Hepatocyte (in vitro differentiated cells): ENCODE data around the gene FCRLA. TPM values are rescaled to one million over a fixed set of nuclear protein-coding genes. Genes with fewer than 3 reads are reported as not detected.

Experiments
- DNase-seq: peaks from one replicate; pipeline ENCODE4 v3.0.0-alpha.2; 2016; ENCODE audit warnings: low spot score
- H2AFZ ChIP-seq: fragments of 200-600 bp; sonication (generic); 2 replicates; pipeline ENCODE4 v1.6.0; 2016; ENCODE audit warnings: antibody characterized with exemption, mild to moderate bottlenecking
- H3K27ac ChIP-seq: fragments of 200-600 bp; sonication (generic); 2 replicates; pipeline ENCODE4 v1.5.1; 2016; ENCODE audit warnings: mild to moderate bottlenecking
- H3K27me3 ChIP-seq: fragments of 200-600 bp; sonication (generic); 2 replicates; pipeline ENCODE4 v1.6.1; 2016
- H3K36me3 ChIP-seq: fragments of 200-600 bp; sonication (generic); replicated peaks from 2 replicates; pipeline ENCODE4 v1.5.1; 2016; ENCODE audit warnings: low read depth; ENCODE audit not compliant: insufficient read depth
- H3K4me1 ChIP-seq: fragments of 200-600 bp; sonication (generic); 2 replicates; pipeline ENCODE4 v1.5.1; 2016; ENCODE audit warnings: mild to moderate bottlenecking, moderate library complexity; ENCODE audit not compliant: insufficient read depth
- H3K4me2 ChIP-seq: fragments of 200-600 bp; sonication (generic); 2 replicates; pipeline ENCODE4 v1.6.0; 2016
- H3K4me3 ChIP-seq: fragments of 200-600 bp; sonication (generic); 2 replicates; pipeline ENCODE4 v1.5.1; 2016; ENCODE audit warnings: mild to moderate bottlenecking
- H3K79me2 ChIP-seq: fragments of 200-600 bp; sonication (generic); 2 replicates; pipeline ENCODE4 v1.6.0; 2017; ENCODE audit warnings: mild to moderate bottlenecking
- H3K9me2 ChIP-seq: fragments of 200-600 bp; sonication (generic); replicated peaks from 2 replicates; pipeline ENCODE4 v1.6.0; 2017; ENCODE audit warnings: mild to moderate bottlenecking; ENCODE audit not compliant: insufficient read depth
- H3K9me3 ChIP-seq: fragments of 200-600 bp; sonication (generic); 2 replicates; pipeline ENCODE4 v1.5.1; 2016; ENCODE audit warnings: low read depth, mild to moderate bottlenecking
- H4K20me1 ChIP-seq: fragments of 200-600 bp; sonication (generic); 2 replicates; pipeline ENCODE4 v1.6.0; 2016; ENCODE audit warnings: mild to moderate bottlenecking; ENCODE audit not compliant: insufficient read depth, poor library complexity, severe bottlenecking
- EZH2 ChIP-seq: fragments of 200-600 bp; sonication (generic); IDR thresholded peaks from 2 replicates; pipeline ENCODE4 v1.6.1; 2016; ENCODE audit warnings: antibody characterized with exemption, mild to moderate bottlenecking, borderline replicate concordance
- EZH2phosphoT487 ChIP-seq: fragments of 200-600 bp; sonication (generic); IDR thresholded peaks from one replicate; pipeline ENCODE4 v1.6.1; 2018; ENCODE audit warnings: antibody characterized with exemption, mild to moderate bottlenecking, low read depth, moderate library complexity; ENCODE audit not compliant: unreplicated experiment, severe bottlenecking
- WGBS: methylation state at CpG from one replicate; pipeline ENCODE4 v1.1.6; 2016; ENCODE audit warnings: low lambda C conversion rate; ENCODE audit errors: missing lambda C conversion rate; 5-methylcytosine and 5-hydroxymethylcytosine counted together
- polyA plus RNA-seq: library from polyadenylated mRNA; unstranded; fragments of >200 nt; fragmentation: Nextera tagmentation; extraction: Ambion mirVana; gene quantifications from 2 replicates; pipeline ENCODE4 v1.2.1, GENCODE V29; 2016
- total RNA-seq: library from RNA; depleted of rRNA; stranded (reverse); fragments of >200 nt; gene quantifications from 2 replicates; pipeline ENCODE4 v1.2.3, GENCODE V29; 2014
- TF ChIP-seq, protein P1 (sequence below): fragments of 200-600 bp; sonication (generic); IDR thresholded peaks from 2 replicates; pipeline ENCODE4 v1.5.1; 2016; ENCODE audit warnings: antibody characterized with exemption, mild to moderate bottlenecking; ENCODE audit not compliant: poor library complexity

FCRLA gene
- total and polyA plus RNA-seq, 2 experiments from 2014 or later: 0.31 to 3.0 TPM

- H3K9me2 ChIP-seq: no peaks in the 10 kb centered on the region
- no peaks in the 10 kb centered on the region for H3K27me3 ChIP-seq
- no peaks in the 10 kb centered on the region for H4K20me1 ChIP-seq
- H3K4me1 ChIP-seq: no peaks in the 10 kb centered on the region
- WGBS: 84% methylated on average over 3 of the region's 3 CpGs
- H2AFZ ChIP-seq: no peak overlapping the region
- TF ChIP-seq, protein P1, sequence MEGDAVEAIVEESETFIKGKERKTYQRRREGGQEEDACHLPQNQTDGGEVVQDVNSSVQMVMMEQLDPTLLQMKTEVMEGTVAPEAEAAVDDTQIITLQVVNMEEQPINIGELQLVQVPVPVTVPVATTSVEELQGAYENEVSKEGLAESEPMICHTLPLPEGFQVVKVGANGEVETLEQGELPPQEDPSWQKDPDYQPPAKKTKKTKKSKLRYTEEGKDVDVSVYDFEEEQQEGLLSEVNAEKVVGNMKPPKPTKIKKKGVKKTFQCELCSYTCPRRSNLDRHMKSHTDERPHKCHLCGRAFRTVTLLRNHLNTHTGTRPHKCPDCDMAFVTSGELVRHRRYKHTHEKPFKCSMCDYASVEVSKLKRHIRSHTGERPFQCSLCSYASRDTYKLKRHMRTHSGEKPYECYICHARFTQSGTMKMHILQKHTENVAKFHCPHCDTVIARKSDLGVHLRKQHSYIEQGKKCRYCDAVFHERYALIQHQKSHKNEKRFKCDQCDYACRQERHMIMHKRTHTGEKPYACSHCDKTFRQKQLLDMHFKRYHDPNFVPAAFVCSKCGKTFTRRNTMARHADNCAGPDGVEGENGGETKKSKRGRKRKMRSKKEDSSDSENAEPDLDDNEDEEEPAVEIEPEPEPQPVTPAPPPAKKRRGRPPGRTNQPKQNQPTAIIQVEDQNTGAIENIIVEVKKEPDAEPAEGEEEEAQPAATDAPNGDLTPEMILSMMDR: no peak
- TF ChIP-seq EZH2phosphoT487 (no peak), EZH2 (no peak)
- no peak overlapping the region for H3K4me2 ChIP-seq
- H3K27ac ChIP-seq: no peak overlapping the region
- H3K36me3 ChIP-seq: no peaks in the 10 kb centered on the region
- no peaks in the 10 kb centered on the region for H3K9me3 ChIP-seq
- no peak for DNase-seq
- no peaks in the 10 kb centered on the region for H3K79me2 ChIP-seq
- no peak overlapping the region for H3K4me3 ChIP-seq
These were observed 28.8 kb downstream of the FCRLA start for GRCh38 chr1:161735837-161736236.

GRCh38 chr1:161736335-161736969, 29.4 kb downstream of the FCRLA start:
- WGBS: 56% methylated on average over 4 of the region's 4 CpGs
- no peaks in the 10 kb centered on the region for H3K9me3 ChIP-seq
- no peak overlapping the region for H3K4me2 ChIP-seq
- no peaks in the 10 kb centered on the region for H3K9me2 ChIP-seq
- no peaks in the 10 kb centered on the region for H3K36me3 ChIP-seq
- TF ChIP-seq, protein P1: no peak
- TF ChIP-seq EZH2phosphoT487: no peak
- no peak for TF ChIP-seq EZH2
- no peak overlapping the region for H3K27ac ChIP-seq
- no peaks in the 10 kb centered on the region for H3K4me1 ChIP-seq
- H3K4me3 ChIP-seq: no peak overlapping the region
- no peak overlapping the region for H2AFZ ChIP-seq
- no peaks in the 10 kb centered on the region for H3K27me3 ChIP-seq
- DNase-seq: no peak
- no peaks in the 10 kb centered on the region for H4K20me1 ChIP-seq
- H3K79me2 ChIP-seq: no peaks in the 10 kb centered on the region

DNA sequence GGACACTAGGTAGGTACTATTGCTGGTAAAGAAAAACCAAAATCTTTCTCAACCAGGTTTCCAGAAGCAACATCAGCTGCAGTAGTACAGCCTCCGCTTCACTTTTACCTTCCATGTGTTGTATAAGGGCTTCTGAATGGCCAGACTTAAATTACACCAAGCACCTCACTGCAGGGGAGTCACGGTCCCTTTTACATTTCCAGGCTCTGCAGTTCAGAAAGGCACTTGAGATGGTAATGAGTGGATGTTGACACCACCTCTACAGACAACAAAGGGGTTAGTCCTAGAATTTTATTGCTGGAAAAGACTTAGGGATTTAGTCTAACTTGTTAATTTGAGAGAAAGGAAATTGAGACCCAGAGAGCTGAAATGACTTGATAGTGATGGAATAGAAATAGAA, 30.6 kb downstream of the FCRLA start:
- H3K4me3 ChIP-seq: no peak overlapping the region
- H3K9me3 ChIP-seq: no peaks in the 10 kb centered on the region
- no peak overlapping the region for H2AFZ ChIP-seq
- H3K27me3 ChIP-seq: no peaks in the 10 kb centered on the region
- no peak overlapping the region for H3K4me2 ChIP-seq
- H3K36me3 ChIP-seq: no peaks in the 10 kb centered on the region
- no peaks in the 10 kb centered on the region for H3K4me1 ChIP-seq
- H3K9me2 ChIP-seq: no peaks in the 10 kb centered on the region
- no peaks in the 10 kb centered on the region for H4K20me1 ChIP-seq
- no peak for TF ChIP-seq EZH2
- no peak for TF ChIP-seq EZH2phosphoT487
- TF ChIP-seq, protein P1: no peak
- H3K27ac ChIP-seq: no peak overlapping the region
- DNase-seq: no peak
- H3K79me2 ChIP-seq: no peaks in the 10 kb centered on the region
- 50% methylated on average over 2 of the region's 2 CpGs for WGBS
